ENCODE measurements around the gene PATJ. TPM values are rescaled to one million over a fixed set of nuclear protein-coding genes. Genes with fewer than 3 reads are reported as not detected.

Gene PATJ
- total RNA-seq, 6 experiments from 2014 or later: 19.0 to 49.0 (median 26.7) TPM

- H3K27me3 ChIP-seq: no peaks in the 10 kb centered on the region
- TF ChIP-seq CTCF (IDR thresholded peaks at IDR 0.05): no peak
- TF ChIP-seq POLR2A (IDR thresholded peaks at IDR 0.05): no peak
- H3K36me3 ChIP-seq: no peaks in the 10 kb centered on the region
- WGBS (ENCODE audit: insufficient coverage, low coverage, low lambda C conversion rate, missing lambda C conversion rate): 86% methylated on average over 7 of the region's 7 CpGs
- intact Hi-C loops (cut with DNase I): no loop called here
- no peak for ATAC-seq
- no peak overlapping the region for H3K27ac ChIP-seq
- DNase-seq: no peak
- no peak overlapping the region for H3K4me3 ChIP-seq
- no peaks in the 10 kb centered on the region for H3K9me3 ChIP-seq
- no peaks in the 10 kb centered on the region for H3K4me1 ChIP-seq
Observed at GRCh38 chr1:61981870-61982660, 239.8 kb downstream of the PATJ start.

- DNase-seq (no peak), ATAC-seq (no peak)
- Histone ChIP-seq H3K27ac (no peak overlapping the region), H3K27me3 (no peaks in the 10 kb centered on the region), H3K36me3 (no peaks in the 10 kb centered on the region), H3K4me1 (no peaks in the 10 kb centered on the region), H3K9me3 (no peaks in the 10 kb centered on the region), H3K4me3 (no peak overlapping the region)
- intact Hi-C loops (cut with DNase I): no loop called here
- 27% methylated on average over 1 of the region's 1 CpG for WGBS (ENCODE audit: insufficient coverage, low coverage, low lambda C conversion rate, missing lambda C conversion rate)
- TF ChIP-seq CTCF (IDR thresholded peaks at IDR 0.05) (no peak), POLR2A (IDR thresholded peaks at IDR 0.05) (no peak)
Observed at GRCh38 chr1:61983236-61983635, 241.0 kb downstream of the PATJ start.

GRCh38 chr1:61992257-61992656, 250.0 kb downstream of the PATJ start:
- WGBS (ENCODE audit: insufficient coverage, low coverage, low lambda C conversion rate, missing lambda C conversion rate): 96% methylated on average over 5 of the region's 5 CpGs
- ATAC-seq: no peak

GRCh38 chr1:61993331-61993961, 251.2 kb downstream of the PATJ start:
- Histone ChIP-seq H3K27me3 (no peaks in the 10 kb centered on the region), H3K36me3 (peaks cover 0 to 12% (median 0%) of the 10 kb centered on the region in 4 donors), H3K27ac (no peak overlapping the region), H3K4me3 (no peak overlapping the region), H3K4me1 (no peaks in the 10 kb centered on the region), H3K9me3 (no peaks in the 10 kb centered on the region)
- ATAC-seq: no peak
- intact Hi-C loops (cut with DNase I): no loop called here
- TF ChIP-seq POLR2A (IDR thresholded peaks at IDR 0.05) (no peak), CTCF (IDR thresholded peaks at IDR 0.05) (no peak)
- WGBS (ENCODE audit: insufficient coverage, low coverage, low lambda C conversion rate, missing lambda C conversion rate): 80% methylated on average over 5 of the region's 5 CpGs
- no peak for DNase-seq

More at GRCh38 chr1:61992257-61992656, 250.0 kb downstream of the PATJ start:
- H3K27me3 ChIP-seq: no peaks in the 10 kb centered on the region
- H3K9me3 ChIP-seq: no peaks in the 10 kb centered on the region
- no peak overlapping the region for H3K27ac ChIP-seq
- DNase-seq: no peak
- TF ChIP-seq POLR2A (IDR thresholded peaks at IDR 0.05): no peak
- TF ChIP-seq CTCF (IDR thresholded peaks at IDR 0.05): no peak
- no peaks in the 10 kb centered on the region for H3K4me1 ChIP-seq
- no peak overlapping the region for H3K4me3 ChIP-seq
- peaks cover 0 to 12% (median 0%) of the 10 kb centered on the region in 4 donors for H3K36me3 ChIP-seq
- intact Hi-C loops (cut with DNase I): no loop called here
